Activated CD8-positive, alpha-beta T cell treated with anti-CD3 and anti-CD28 coated beads for 36 hours (primary cell): Measurements from ENCODE around the gene RTL10. TPM values are rescaled to one million over a fixed set of nuclear protein-coding genes. Genes with fewer than 3 reads are reported as not detected.

Experiments
- ATAC-seq: fragments of 200-7000 bp; cut with Tn5 transposase; one replicate; pipeline ENCODE4 v1.10.0; 2021; ENCODE audit warnings: mild to moderate bottlenecking, moderate library complexity
- CTCF ChIA-PET: fragments of 350-600 bp; sonication (Branson Sonifier 250); formaldehyde crosslinking; loops from one replicate; lab custom pipeline; 2021; ENCODE audit warnings: antibody characterized with exemption; lab: Charles Lee
- POLR2A ChIA-PET: fragments of 350-600 bp; sonication (Branson Sonifier 250); formaldehyde crosslinking; loops from one replicate; lab custom pipeline; 2021; ENCODE audit warnings: antibody characterized with exemption; lab: Charles Lee
- DNase-seq: peaks from one replicate; pipeline ENCODE4 v3.0.0-alpha.2; 2020
- H3K27ac Mint-ChIP-seq: one replicate; pipeline ENCODE4 v1.8.0; 2021; ENCODE audit warnings: mild to moderate bottlenecking, mixed read lengths
- H3K27me3 Mint-ChIP-seq: one replicate; pipeline ENCODE4 v1.8.0; 2021; ENCODE audit warnings: mixed read lengths
- H3K36me3 Mint-ChIP-seq: one replicate; pipeline ENCODE4 v1.8.0; 2021; ENCODE audit warnings: low read depth, mixed read lengths
- H3K4me1 Mint-ChIP-seq: one replicate; pipeline ENCODE4 v1.8.0; 2021; ENCODE audit warnings: low read depth, mixed read lengths
- H3K4me3 Mint-ChIP-seq: one replicate; pipeline ENCODE4 v1.8.0; 2021; ENCODE audit warnings: mild to moderate bottlenecking, moderate library complexity, mixed read lengths
- H3K9me3 Mint-ChIP-seq: one replicate; pipeline ENCODE4 v1.8.0; 2021; ENCODE audit warnings: mixed read lengths
- CTCF ChIP-seq: fragments of 200-600 bp; IDR thresholded peaks from one replicate; pipeline ENCODE4 v1.8.0; 2022; ENCODE audit warnings: antibody characterized with exemption, mild to moderate bottlenecking
- intact Hi-C: fragments of 100-400 bp; cut with micrococcal nuclease; formaldehyde crosslinking; loops from one replicate; pipeline ENCODE4 v1.10.0; 2022
- total RNA-seq, 2 experiments: library from RNA; stranded (reverse); gene quantifications; one replicate each; pipeline ENCODE4 v1.2.3, GENCODE V29; 2021

Gene RTL10
- total RNA-seq, 2 experiments from 2014 or later: 14.7 to 17.4 TPM

GRCh38 chr22:19902245-19902715, 47.6 kb upstream of the RTL10 start:
- no peak overlapping the region for H3K4me3 Mint-ChIP-seq
- H3K4me1 Mint-ChIP-seq: peaks cover 2% of the 10 kb centered on the region
- no peak overlapping the region for H3K27ac Mint-ChIP-seq
- H3K9me3 Mint-ChIP-seq: no peaks in the 10 kb centered on the region
- DNase-seq (no peak), ATAC-seq (no peak)
- no peaks in the 10 kb centered on the region for H3K36me3 Mint-ChIP-seq
- POLR2A ChIA-PET: interaction anchor here (0.6 to 1.0 kb wide), 3 partner anchors 10 to 39 kb away, joined by 3 read pairs; partner anchors contain the start of genes COMT and TXNRD2
- no peak for TF ChIP-seq CTCF
- intact Hi-C loops: no loop called here
- CTCF ChIA-PET: interaction anchor here (1.5 to 2.9 kb wide), 3 partner anchors 8 to 171 kb away, joined by 3 to 18 read pairs (median 14); no protein-coding TSS in a partner anchor
- no peaks in the 10 kb centered on the region for H3K27me3 Mint-ChIP-seq

- H3K27ac Mint-ChIP-seq: no peak overlapping the region
- intact Hi-C loops: no loop called here
- ATAC-seq: no peak
Observed at GRCh38 chr22:19901577-19902244, 47.0 kb upstream of the RTL10 start.

GRCh38 chr22:19900707-19901436, 46.2 kb upstream of the RTL10 start:
- no peaks in the 10 kb centered on the region for H3K36me3 Mint-ChIP-seq
- no peak for DNase-seq

More at GRCh38 chr22:19901577-19902244, 47.0 kb upstream of the RTL10 start:
- peaks cover 8% of the 10 kb centered on the region for H3K4me1 Mint-ChIP-seq
- ChIA-PET POLR2A (interaction anchor here (0.9 to 1.4 kb wide), 2 partner anchors 17 to 53 kb away, joined by 3 to 4 read pairs; no protein-coding TSS in a partner anchor), CTCF (interaction anchor here (1.2 to 2.9 kb wide), 4 partner anchors 9 to 171 kb away, joined by 3 to 18 read pairs (median 8); no protein-coding TSS in a partner anchor)
- no peak for DNase-seq
- no peaks in the 10 kb centered on the region for H3K9me3 Mint-ChIP-seq
- H3K4me3 Mint-ChIP-seq: no peak overlapping the region
- H3K27me3 Mint-ChIP-seq: no peaks in the 10 kb centered on the region
- no peak for TF ChIP-seq CTCF
- no peaks in the 10 kb centered on the region for H3K36me3 Mint-ChIP-seq

GRCh38 chr22:19898831-19899567, 44.3 kb upstream of the RTL10 start:
- Mint-ChIP-seq H3K36me3 (peaks cover 9% of the 10 kb centered on the region), H3K27ac (no peak overlapping the region), H3K27me3 (no peaks in the 10 kb centered on the region), H3K4me3 (no peak overlapping the region), H3K4me1 (peaks cover 29% of the 10 kb centered on the region), H3K9me3 (no peaks in the 10 kb centered on the region)
- POLR2A ChIA-PET: interaction anchor here (0.7 kb wide), 1 partner anchor 43 kb away, joined by 3 read pairs; no protein-coding TSS in a partner anchor
- CTCF ChIA-PET: interaction anchor here (2.9 to 4.3 kb wide), 2 partner anchors 11 to 169 kb away, joined by 14 to 21 read pairs; no protein-coding TSS in a partner anchor
- DNase-seq (no peak), ATAC-seq (no peak)
- intact Hi-C loops: no loop called here
- no peak for TF ChIP-seq CTCF

More at GRCh38 chr22:19900707-19901436, 46.2 kb upstream of the RTL10 start:
- Mint-ChIP-seq H3K27ac (no peak overlapping the region), H3K4me1 (peaks cover 16% of the 10 kb centered on the region), H3K9me3 (no peaks in the 10 kb centered on the region), H3K4me3 (no peak overlapping the region), H3K27me3 (no peaks in the 10 kb centered on the region)
- POLR2A ChIA-PET: interaction anchor here (1.4 kb wide), 1 partner anchor 53 kb away, joined by 4 read pairs; no protein-coding TSS in a partner anchor
- ATAC-seq: no peak
- intact Hi-C loops: no loop called here
- no peak for TF ChIP-seq CTCF
- CTCF ChIA-PET: interaction anchor here (1.2 to 2.9 kb wide), 4 partner anchors 9 to 170 kb away, joined by 3 to 18 read pairs (median 9); no protein-coding TSS in a partner anchor
